Stomach (tissue), 4 donors: ENCODE measurements around the gene LSMEM2.

Source experiments
- CTCF ChIP-seq, 7 experiments: fragments of 450-650 bp in 4 of 7; fragments of 200-600 bp in 3 of 7; sonication (generic) in 3 of 7; IDR thresholded peaks; one replicate each; pipeline ENCODE4 v1.5.1; 2016 to 2019; ENCODE audit warnings: antibody characterized with exemption in 7 of 7, control low read depth in 2 of 7, mild to moderate bottlenecking in 1 of 7
- POLR2A ChIP-seq, 4 donors: fragments of 450-650 bp; IDR thresholded peaks; one replicate each; pipeline ENCODE4 v1.6.1; 2016; ENCODE audit warnings: antibody characterized with exemption in 4 of 4, control low read depth in 2 of 4, mild to moderate bottlenecking in 1 of 4, moderate library complexity in 1 of 4

GRCh38 chr3:50249457-50249856 is 29.4 kb upstream of the LSMEM2 start:
- TF ChIP-seq CTCF (IDR thresholded peaks at IDR 0.05) (no peak), POLR2A (IDR thresholded peaks at IDR 0.05) (no peak)
